Endodermal cell (in vitro differentiated cells): ENCODE data around the gene ABHD11. TPM values are rescaled to one million over a fixed set of nuclear protein-coding genes. Genes with fewer than 3 reads are reported as not detected.

ENCODE experiments used
- DNase-seq: peaks from one replicate; pipeline ENCODE4 v3.0.0-alpha.2; 2017
- H3K27ac ChIP-seq: 2 replicates; pipeline ENCODE4 v1.5.1; 2013; ENCODE audit warnings: mild to moderate bottlenecking, low read depth, low read length, moderate library complexity
- H3K27me3 ChIP-seq: 2 replicates; pipeline ENCODE4 v1.6.1; 2013; ENCODE audit warnings: mild to moderate bottlenecking, low read length, moderate library complexity; ENCODE audit not compliant: insufficient read depth, control insufficient read depth, poor library complexity, severe bottlenecking
- H3K36me3 ChIP-seq: 2 replicates; pipeline ENCODE4 v1.7.0; 2013; ENCODE audit warnings: mild to moderate bottlenecking, low read length, moderate library complexity; ENCODE audit not compliant: control insufficient read depth, insufficient read depth
- H3K4me1 ChIP-seq: one replicate; pipeline ENCODE4 v1.7.0; 2013; ENCODE audit warnings: low read length; ENCODE audit not compliant: control insufficient read depth, insufficient read depth
- H3K4me3 ChIP-seq: 2 replicates; pipeline ENCODE4 v1.5.1; 2013; ENCODE audit warnings: mild to moderate bottlenecking, low read length, moderate library complexity
- H3K9ac ChIP-seq: 2 replicates; pipeline ENCODE4 v1.6.1; 2013; ENCODE audit warnings: mild to moderate bottlenecking, low read length, moderate library complexity; ENCODE audit not compliant: poor library complexity, severe bottlenecking; ENCODE audit errors: extremely low read depth
- H3K9me3 ChIP-seq: 2 replicates; pipeline ENCODE4 v1.6.1; 2013; ENCODE audit warnings: mild to moderate bottlenecking, low read length, moderate library complexity; ENCODE audit not compliant: control insufficient read depth
- H3K27ac Mint-ChIP-seq: 2 replicates; pipeline ENCODE4 v1.8.0; 2020; ENCODE audit warnings: mixed read lengths
- H3K27me3 Mint-ChIP-seq: 2 replicates; pipeline ENCODE4 v1.8.0; 2021; ENCODE audit warnings: mild to moderate bottlenecking, mixed read lengths; ENCODE audit not compliant: insufficient read depth
- H3K36me3 Mint-ChIP-seq: 2 replicates; pipeline ENCODE4 v1.8.0; 2020; ENCODE audit warnings: low read depth, mixed read lengths
- H3K4me1 Mint-ChIP-seq: 2 replicates; pipeline ENCODE4 v1.8.0; 2020; ENCODE audit warnings: mixed read lengths
- H3K4me3 Mint-ChIP-seq: 2 replicates; pipeline ENCODE4 v1.8.0; 2020; ENCODE audit warnings: mild to moderate bottlenecking, moderate library complexity, mixed read lengths
- H3K9me3 Mint-ChIP-seq: 2 replicates; pipeline ENCODE4 v1.8.0; 2020; ENCODE audit warnings: mild to moderate bottlenecking, mixed read lengths
- CTCF ChIP-seq: fragments of 200-600 bp; sonication (generic); conservative IDR thresholded peaks from 2 replicates; pipeline ENCODE4 v1.5.0; 2021; ENCODE audit warnings: antibody characterized with exemption, mild to moderate bottlenecking
- WGBS, 2 experiments: methylation state at CpG; one replicate each; pipeline versions ENCODE4 v1.1.5 to v1.1.7; 2013; ENCODE audit warnings: missing lambda C conversion rate in 2 of 2, mixed read lengths in 1 of 2; ENCODE audit not compliant: insufficient coverage in 1 of 2, insufficient read length in 1 of 2; 5-methylcytosine and 5-hydroxymethylcytosine counted together
- total RNA-seq, 2 donors: library from RNA; stranded (reverse); fragmentation: NEBNext Ultra II Directional in 1 of 2; extraction: Animal tissue kit (Norgen Biotek cat#: 25700) in 1 of 2; gene quantifications; 2 replicates in 1 of 2; 3 replicates in 1 of 2; pipeline ENCODE4 v1.2.1, GENCODE V29; 2021

Gene ABHD11
- total RNA-seq, 2 donors from 2014 or later: 76.9 to 109 TPM

- Mint-ChIP-seq H3K27ac (no peak overlapping the region), H3K27me3 (peaks cover 36% of the 10 kb centered on the region), H3K4me1 (no peaks in the 10 kb centered on the region), H3K4me3 (peak overlapping the region; percentile 60), H3K9me3 (no peaks in the 10 kb centered on the region), H3K36me3 (peaks cover 4% of the 10 kb centered on the region)
- no peaks in the 10 kb centered on the region for H3K9me3 ChIP-seq
- peaks cover 19% of the 10 kb centered on the region for H3K27me3 ChIP-seq
- H3K36me3 ChIP-seq: no peaks in the 10 kb centered on the region
- 16 to 31% methylated on average over 6 to 16 of the region's 16 CpGs for WGBS, 2 experiments
- H3K4me1 ChIP-seq: peaks cover 4% of the 10 kb centered on the region
- H3K4me3 ChIP-seq: peak overlapping the region; percentile 40
- H3K27ac ChIP-seq: no peak overlapping the region
- TF ChIP-seq CTCF: no peak
- DNase-seq: no peak
- no peak overlapping the region for H3K9ac ChIP-seq
Measured at GRCh38 chr7:73719806-73720169, 18.8 kb downstream of the ABHD11 start.

- Mint-ChIP-seq H3K4me3 (peak within 1 kb of the TSS; percentile 60), H3K27ac (no peak within 1 kb of the TSS), H3K4me1 (no peaks in the 10 kb centered on the region), H3K27me3 (peaks cover 36% of the 10 kb centered on the region), H3K36me3 (peaks cover 4% of the 10 kb centered on the region), H3K9me3 (no peaks in the 10 kb centered on the region)
- no peak for TF ChIP-seq CTCF
- Histone ChIP-seq H3K27ac (no peak within 1 kb of the TSS), H3K36me3 (no peaks in the 10 kb centered on the region), H3K27me3 (peaks cover 19% of the 10 kb centered on the region), H3K9me3 (no peaks in the 10 kb centered on the region), H3K4me1 (peaks cover 4% of the 10 kb centered on the region), H3K4me3 (peak within 1 kb of the TSS; percentile 85), H3K9ac (peak within 1 kb of the TSS; percentile 15)
- 0 to 2% methylated on average over 14 to 94 of the region's 96 CpGs for WGBS, 2 experiments
- DNase-seq: peak; percentile 89
Measured at GRCh38 chr7:73718905-73719805, 19.4 kb downstream of the ABHD11 start, which contains the start of gene STX1A. TSS of gene STX1A (minus strand) at chr7:73719669. CDS start at chr7:73719631, 38 bp downstream.

GRCh38 chr7:73718438-73718881 is 20.1 kb downstream of the ABHD11 start:
- no peak overlapping the region for H3K9ac ChIP-seq
- Mint-ChIP-seq H3K9me3 (no peaks in the 10 kb centered on the region), H3K27me3 (peaks cover 36% of the 10 kb centered on the region), H3K36me3 (peaks cover 6% of the 10 kb centered on the region), H3K27ac (no peak overlapping the region), H3K4me1 (no peaks in the 10 kb centered on the region), H3K4me3 (peak overlapping the region; percentile 60)
- peaks cover 19% of the 10 kb centered on the region for H3K27me3 ChIP-seq
- WGBS, 2 experiments: 61% methylated on average over 3 to 9 of the region's 9 CpGs
- peak overlapping the region; percentile 85 for H3K4me3 ChIP-seq
- H3K9me3 ChIP-seq: no peaks in the 10 kb centered on the region
- TF ChIP-seq CTCF: no peak
- DNase-seq: no peak
- H3K27ac ChIP-seq: no peak overlapping the region
- peaks cover 4% of the 10 kb centered on the region for H3K4me1 ChIP-seq
- no peaks in the 10 kb centered on the region for H3K36me3 ChIP-seq
